HG03378 (cell line): ENCODE data around the gene OGT.
"Not testable (repeated sequence)": the region's sequence is repeated elsewhere in the genome, so short reads cannot be mapped to it uniquely, and the experiment has no call there.

Experiments used
- ATAC-seq: cut with Tn5 transposase; IDR thresholded peaks from one replicate; pipeline ENCODE4 v1.9.1; 2021; ENCODE audit warnings: mild to moderate bottlenecking, moderate library complexity; ENCODE audit not compliant: unreplicated experiment

The OGT gene

GRCh38 chrX:71579990-71580380, 47.1 kb downstream of the OGT start:
- no peak for ATAC-seq

- no peak for ATAC-seq
These were observed 48.3 kb downstream of the OGT start for GRCh38 chrX:71581210-71581609.

- no peak for ATAC-seq
These were observed 54.0 kb downstream of the OGT start for GRCh38 chrX:71586929-71587328.

- not testable (repeated sequence) for ATAC-seq
These were observed 60.3 kb downstream of the OGT start for GRCh38 chrX:71593210-71593609.

- no peak for ATAC-seq
These were observed 67.1 kb downstream of the OGT start for GRCh38 chrX:71599965-71600364.

- ATAC-seq: no peak
These were observed 70.7 kb downstream of the OGT start for GRCh38 chrX:71603618-71604017.

GRCh38 chrX:71604141-71604540, 71.2 kb downstream of the OGT start:
- no peak for ATAC-seq

- no peak for ATAC-seq
These were observed 72.1 kb downstream of the OGT start for GRCh38 chrX:71604796-71605568.

- no peak for ATAC-seq
These were observed 73.8 kb downstream of the OGT start for GRCh38 chrX:71606536-71607216.

GRCh38 chrX:71607488-71607887, 74.6 kb downstream of the OGT start:
- ATAC-seq: no peak

- no peak for ATAC-seq
These were observed 76.3 kb downstream of the OGT start for GRCh38 chrX:71609095-71609750.

- ATAC-seq: not testable (repeated sequence)
These were observed 78.8 kb downstream of the OGT start for GRCh38 chrX:71611736-71612135.

GRCh38 chrX:71612256-71612655, 79.4 kb downstream of the OGT start:
- ATAC-seq: no peak

- no peak for ATAC-seq
These were observed 82.2 kb downstream of the OGT start for GRCh38 chrX:71615056-71615455.

GRCh38 chrX:71615954-71616353, 83.0 kb downstream of the OGT start:
- ATAC-seq: no peak

GRCh38 chrX:71616672-71617529, 84.0 kb downstream of the OGT start:
- no peak for ATAC-seq

- no peak for ATAC-seq
These were observed 84.8 kb downstream of the OGT start for GRCh38 chrX:71617742-71618141.

GRCh38 chrX:71618303-71618721, 85.4 kb downstream of the OGT start, which contains the start of gene CXCR3:
Gene CXCR3 (minus strand): TSS chrX:71618511. CDS start chrX:71618449, 62 bp downstream.
- peak; percentile 69 for ATAC-seq

- ATAC-seq: no peak
These were observed 85.9 kb downstream of the OGT start for GRCh38 chrX:71618787-71619186.

- no peak for ATAC-seq
These were observed 86.3 kb downstream of the OGT start for GRCh38 chrX:71619193-71619592.

GRCh38 chrX:71619986-71620385, 87.1 kb downstream of the OGT start:
- ATAC-seq: no peak
